MM.1S (cell line): ENCODE measurements around the gene WIF1.
A peak's percentile ranks its signal among the peaks of the same experiment; 100 is the strongest.

Experiments
- DNase-seq: peaks from one replicate; pipeline ENCODE4 v3.0.0-alpha.2; 2015
- H2AFZ ChIP-seq: fragments of 300-600 bp; sonication (generic); 2 replicates; pipeline ENCODE4 v1.6.0; 2016; ENCODE audit warnings: antibody characterized with exemption, low read length
- H3F3A ChIP-seq: fragments of 300-600 bp; sonication (generic); 2 replicates; pipeline ENCODE4 v1.6.1; 2016; ENCODE audit warnings: mild to moderate bottlenecking, antibody characterized with exemption, low read length, moderate library complexity, mixed read lengths; ENCODE audit not compliant: insufficient read depth
- H3K27ac ChIP-seq: fragments of 300-600 bp; sonication (generic); 2 replicates; pipeline ENCODE4 v1.5.1; 2016; ENCODE audit warnings: mild to moderate bottlenecking, low read length
- H3K27me3 ChIP-seq: fragments of 300-600 bp; sonication (generic); replicated peaks from 2 replicates; pipeline ENCODE4 v1.6.0; 2016; ENCODE audit warnings: low read length; ENCODE audit not compliant: insufficient read depth
- H3K36me3 ChIP-seq: fragments of 300-600 bp; sonication (generic); replicated peaks from 2 replicates; pipeline ENCODE4 v1.6.1; 2016; ENCODE audit warnings: mild to moderate bottlenecking, low read length, mixed read lengths; ENCODE audit not compliant: insufficient read depth
- H3K4me1 ChIP-seq: fragments of 300-600 bp; sonication (generic); 2 replicates; pipeline ENCODE4 v1.6.1; 2016; ENCODE audit warnings: low read length, mixed read lengths
- H3K4me2 ChIP-seq: fragments of 300-600 bp; sonication (generic); 2 replicates; pipeline ENCODE4 v1.6.0; 2016; ENCODE audit warnings: low read depth, low read length
- H3K4me3 ChIP-seq: fragments of 300-600 bp; sonication (generic); 2 replicates; pipeline ENCODE4 v1.5.1; 2016; ENCODE audit warnings: low read length, mixed read lengths
- H3K79me2 ChIP-seq: fragments of 300-600 bp; sonication (generic); 2 replicates; pipeline ENCODE4 v1.6.1; 2016; ENCODE audit warnings: mixed run types, low read length, mixed read lengths
- H3K9ac ChIP-seq: fragments of 300-600 bp; sonication (generic); 2 replicates; pipeline ENCODE4 v1.6.1; 2016; ENCODE audit warnings: low read length, mixed read lengths
- H3K9me2 ChIP-seq: fragments of 300-600 bp; sonication (generic); replicated peaks from 2 replicates; pipeline ENCODE4 v1.6.1; 2016; ENCODE audit warnings: mild to moderate bottlenecking, low read length, mixed read lengths; ENCODE audit not compliant: insufficient read depth
- H3K9me3 ChIP-seq: fragments of 300-600 bp; sonication (generic); replicated peaks from 2 replicates; pipeline ENCODE4 v1.6.1; 2016; ENCODE audit warnings: mild to moderate bottlenecking, low read length, mixed read lengths; ENCODE audit not compliant: insufficient read depth
- H4K20me1 ChIP-seq: fragments of 300-600 bp; sonication (generic); 2 replicates; pipeline ENCODE4 v1.6.1; 2016; ENCODE audit warnings: mild to moderate bottlenecking, low read length, moderate library complexity, mixed read lengths; ENCODE audit not compliant: insufficient read depth
- CTCF ChIP-seq: fragments of 300-600 bp; sonication (generic); IDR thresholded peaks from 2 replicates; pipeline ENCODE4 v1.5.1; 2016; ENCODE audit warnings: antibody characterized with exemption, low read length, mixed read lengths
- EZH2 ChIP-seq: fragments of 300-600 bp; sonication (generic); optimal IDR thresholded peaks from 2 replicates; pipeline ENCODE3; 2017; ENCODE audit warnings: low read depth, mild to moderate bottlenecking, antibody characterized with exemption, low read length, mixed read lengths
- EZH2phosphoT487 ChIP-seq: fragments of 300-600 bp; sonication (generic); IDR thresholded peaks from 2 replicates; pipeline ENCODE4 v1.6.1; 2018; ENCODE audit warnings: antibody characterized with exemption, low read length

Gene WIF1

GRCh38 chr12:65155784-65156183, 34.7 kb upstream of the WIF1 start:
- DNase-seq, result no peak
- Histone ChIP-seq H3K27me3 (no peaks in the 10 kb centered on the region), H3K4me1 (peaks cover 14% of the 10 kb centered on the region), H3K4me2 (peak overlapping the region; percentile 67; the same call in 1 of the 2 replicates), H3K4me3 (no peak overlapping the region), H3K36me3 (no peaks in the 10 kb centered on the region), H3K9me3 (no peaks in the 10 kb centered on the region), H4K20me1 (no peaks in the 10 kb centered on the region), H3F3A (0 out of 2 replicates have a peak, but pooled peaks cover 4% of the 10 kb centered on the region), H3K9me2 (no peaks in the 10 kb centered on the region), H2AFZ (peak overlapping the region; percentile 80), H3K27ac (peak overlapping the region; percentile 50; the same call in 1 of the 2 replicates), H3K79me2 (no peaks in the 10 kb centered on the region), H3K9ac (no peak overlapping the region)
- TF ChIP-seq EZH2, result no peak
- TF ChIP-seq CTCF, result no peak
- no peak for TF ChIP-seq EZH2phosphoT487

- Histone ChIP-seq H3K9me3 (no peaks in the 10 kb centered on the region), H3K27ac (no peak overlapping the region), H4K20me1 (no peaks in the 10 kb centered on the region), H3K9ac (no peak overlapping the region), H3K79me2 (no peaks in the 10 kb centered on the region), H3K9me2 (no peaks in the 10 kb centered on the region), H3K4me1 (peaks cover 14% of the 10 kb centered on the region), H3K36me3 (no peaks in the 10 kb centered on the region), H3K27me3 (no peaks in the 10 kb centered on the region), H2AFZ (no peak overlapping the region), H3F3A (0 out of 2 replicates have a peak, but pooled peaks cover 4% of the 10 kb centered on the region), H3K4me2 (no peak overlapping the region), H3K4me3 (no peak overlapping the region)
- no peak for DNase-seq
- TF ChIP-seq CTCF (no peak), EZH2phosphoT487 (no peak), EZH2 (no peak)
These were observed 31.5 kb upstream of the WIF1 start for GRCh38 chr12:65152596-65152995.

GRCh38 chr12:65152012-65152411, 30.9 kb upstream of the WIF1 start:
- Histone ChIP-seq H3K27me3 (no peaks in the 10 kb centered on the region), H3K36me3 (no peaks in the 10 kb centered on the region), H3K4me1 (peaks cover 13% of the 10 kb centered on the region), H3K9me3 (no peaks in the 10 kb centered on the region), H3K79me2 (no peaks in the 10 kb centered on the region), H3K9me2 (no peaks in the 10 kb centered on the region), H3K27ac (no peak overlapping the region), H3K4me2 (no peak overlapping the region), H3F3A (0 out of 2 replicates have a peak, but pooled peaks cover 4% of the 10 kb centered on the region), H4K20me1 (no peaks in the 10 kb centered on the region), H2AFZ (no peak overlapping the region), H3K9ac (no peak overlapping the region), H3K4me3 (no peak overlapping the region)
- no peak for DNase-seq
- TF ChIP-seq CTCF (no peak), EZH2phosphoT487 (no peak), EZH2 (no peak)
